Endodermal cell (in vitro differentiated cells): ENCODE data around the gene IFT27. TPM values are rescaled to one million over a fixed set of nuclear protein-coding genes. Genes with fewer than 3 reads are reported as not detected.

Experiments used
- DNase-seq: peaks from one replicate; pipeline ENCODE4 v3.0.0-alpha.2; 2017
- H3K27ac ChIP-seq: 2 replicates; pipeline ENCODE4 v1.5.1; 2013; ENCODE audit warnings: mild to moderate bottlenecking, low read depth, low read length, moderate library complexity
- H3K27me3 ChIP-seq: 2 replicates; pipeline ENCODE4 v1.6.1; 2013; ENCODE audit warnings: mild to moderate bottlenecking, low read length, moderate library complexity; ENCODE audit not compliant: insufficient read depth, control insufficient read depth, poor library complexity, severe bottlenecking
- H3K36me3 ChIP-seq: 2 replicates; pipeline ENCODE4 v1.7.0; 2013; ENCODE audit warnings: mild to moderate bottlenecking, low read length, moderate library complexity; ENCODE audit not compliant: control insufficient read depth, insufficient read depth
- H3K4me1 ChIP-seq: one replicate; pipeline ENCODE4 v1.7.0; 2013; ENCODE audit warnings: low read length; ENCODE audit not compliant: control insufficient read depth, insufficient read depth
- H3K4me3 ChIP-seq: 2 replicates; pipeline ENCODE4 v1.5.1; 2013; ENCODE audit warnings: mild to moderate bottlenecking, low read length, moderate library complexity
- H3K9ac ChIP-seq: 2 replicates; pipeline ENCODE4 v1.6.1; 2013; ENCODE audit warnings: mild to moderate bottlenecking, low read length, moderate library complexity; ENCODE audit not compliant: poor library complexity, severe bottlenecking; ENCODE audit errors: extremely low read depth
- H3K9me3 ChIP-seq: 2 replicates; pipeline ENCODE4 v1.6.1; 2013; ENCODE audit warnings: mild to moderate bottlenecking, low read length, moderate library complexity; ENCODE audit not compliant: control insufficient read depth
- H3K27ac Mint-ChIP-seq: 2 replicates; pipeline ENCODE4 v1.8.0; 2020; ENCODE audit warnings: mixed read lengths
- H3K27me3 Mint-ChIP-seq: 2 replicates; pipeline ENCODE4 v1.8.0; 2021; ENCODE audit warnings: mild to moderate bottlenecking, mixed read lengths; ENCODE audit not compliant: insufficient read depth
- H3K36me3 Mint-ChIP-seq: 2 replicates; pipeline ENCODE4 v1.8.0; 2020; ENCODE audit warnings: low read depth, mixed read lengths
- H3K4me1 Mint-ChIP-seq: 2 replicates; pipeline ENCODE4 v1.8.0; 2020; ENCODE audit warnings: mixed read lengths
- H3K4me3 Mint-ChIP-seq: 2 replicates; pipeline ENCODE4 v1.8.0; 2020; ENCODE audit warnings: mild to moderate bottlenecking, moderate library complexity, mixed read lengths
- H3K9me3 Mint-ChIP-seq: 2 replicates; pipeline ENCODE4 v1.8.0; 2020; ENCODE audit warnings: mild to moderate bottlenecking, mixed read lengths
- CTCF ChIP-seq: fragments of 200-600 bp; sonication (generic); conservative IDR thresholded peaks from 2 replicates; pipeline ENCODE4 v1.5.0; 2021; ENCODE audit warnings: antibody characterized with exemption, mild to moderate bottlenecking
- WGBS, 2 experiments: methylation state at CpG; one replicate each; pipeline versions ENCODE4 v1.1.5 to v1.1.7; 2013; ENCODE audit warnings: missing lambda C conversion rate in 2 of 2, mixed read lengths in 1 of 2; ENCODE audit not compliant: insufficient coverage in 1 of 2, insufficient read length in 1 of 2; 5-methylcytosine and 5-hydroxymethylcytosine counted together
- total RNA-seq, 2 donors: library from RNA; stranded (reverse); fragmentation: NEBNext Ultra II Directional in 1 of 2; extraction: Animal tissue kit (Norgen Biotek cat#: 25700) in 1 of 2; gene quantifications; 2 replicates in 1 of 2; 3 replicates in 1 of 2; pipeline ENCODE4 v1.2.1, GENCODE V29; 2021

IFT27 gene
- total RNA-seq, 2 donors from 2014 or later = 49.8 to 65.2 TPM

- Histone ChIP-seq H3K36me3 (no peaks in the 10 kb centered on the region), H3K4me3 (no peak overlapping the region), H3K9ac (no peak overlapping the region), H3K27ac (no peak overlapping the region), H3K4me1 (no peaks in the 10 kb centered on the region), H3K9me3 (no peaks in the 10 kb centered on the region), H3K27me3 (peaks cover 3% of the 10 kb centered on the region)
- no peaks in the 10 kb centered on the region for H3K36me3 Mint-ChIP-seq
- WGBS, 2 experiments = 76 to 85% methylated on average over 8 to 10 of the region's 10 CpGs
- no peak overlapping the region for H3K4me3 Mint-ChIP-seq
- DNase-seq = peak; percentile 43
- TF ChIP-seq CTCF = no peak
- no peak overlapping the region for H3K27ac Mint-ChIP-seq
- peaks cover 1% of the 10 kb centered on the region for H3K9me3 Mint-ChIP-seq
- H3K4me1 Mint-ChIP-seq = no peaks in the 10 kb centered on the region
- peaks cover 26% of the 10 kb centered on the region for H3K27me3 Mint-ChIP-seq
These were observed 41.5 kb downstream of the IFT27 start for GRCh38 chr22:36734171-36735058.

- 73 to 88% methylated on average over 3 of the region's 3 CpGs for WGBS, 2 experiments
- no peaks in the 10 kb centered on the region for H3K4me1 ChIP-seq
- no peak overlapping the region for H3K27ac ChIP-seq
- H3K27me3 ChIP-seq = no peaks in the 10 kb centered on the region
- Mint-ChIP-seq H3K27me3 (peaks cover 18% of the 10 kb centered on the region), H3K4me3 (no peak overlapping the region), H3K27ac (no peak overlapping the region), H3K9me3 (no peaks in the 10 kb centered on the region), H3K4me1 (no peaks in the 10 kb centered on the region), H3K36me3 (no peaks in the 10 kb centered on the region)
- H3K36me3 ChIP-seq = no peaks in the 10 kb centered on the region
- TF ChIP-seq CTCF = no peak
- H3K9me3 ChIP-seq = no peaks in the 10 kb centered on the region
- H3K4me3 ChIP-seq = no peak overlapping the region
- no peak overlapping the region for H3K9ac ChIP-seq
- peak; percentile 10 for DNase-seq
These were observed 42.6 kb downstream of the IFT27 start for GRCh38 chr22:36733271-36733670.

- no peak for TF ChIP-seq CTCF
- 93 to 100% methylated on average over 1 of the region's 1 CpG for WGBS, 2 experiments
- DNase-seq = peak; percentile 32
- H3K27me3 Mint-ChIP-seq = peaks cover 14% of the 10 kb centered on the region
- Histone ChIP-seq H3K27ac (no peak overlapping the region), H3K27me3 (no peaks in the 10 kb centered on the region), H3K4me1 (no peaks in the 10 kb centered on the region), H3K9me3 (no peaks in the 10 kb centered on the region), H3K4me3 (no peak overlapping the region), H3K36me3 (no peaks in the 10 kb centered on the region), H3K9ac (no peak overlapping the region)
- no peaks in the 10 kb centered on the region for H3K4me1 Mint-ChIP-seq
- H3K27ac Mint-ChIP-seq = no peak overlapping the region
- no peaks in the 10 kb centered on the region for H3K36me3 Mint-ChIP-seq
- no peaks in the 10 kb centered on the region for H3K9me3 Mint-ChIP-seq
- no peak overlapping the region for H3K4me3 Mint-ChIP-seq
These were observed 43.3 kb downstream of the IFT27 start for GRCh38 chr22:36732609-36733008.
